ENCODE data around the gene RDH5.

DNA sequence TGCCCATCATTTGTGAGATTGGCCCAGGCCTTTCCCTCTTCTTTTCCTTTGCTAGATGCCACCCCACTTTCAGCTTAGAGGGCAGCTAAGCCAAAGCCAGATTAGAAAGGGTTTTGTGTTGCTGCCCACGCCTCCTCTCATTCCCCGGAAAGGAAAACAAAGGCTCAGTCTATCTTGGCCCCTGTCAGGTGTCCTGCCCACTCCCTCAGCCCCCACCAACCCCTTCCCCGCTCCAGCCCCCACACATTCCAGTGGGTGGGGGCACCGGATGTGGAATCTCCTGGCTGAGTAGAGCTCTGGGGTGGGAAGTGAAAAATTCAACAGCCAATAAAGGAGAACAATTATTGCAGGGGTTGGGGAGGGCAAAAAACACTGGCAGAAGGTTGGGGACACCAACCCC, 2.2 kb upstream of the RDH5 start:
- TF ChIP-seq POLR2A (IDR thresholded peaks at IDR 0.05; ENCODE audit: borderline replicate concordance, extremely low read depth, insufficient read depth, insufficient read length) = no peak
- TF ChIP-seq, protein P1, sequence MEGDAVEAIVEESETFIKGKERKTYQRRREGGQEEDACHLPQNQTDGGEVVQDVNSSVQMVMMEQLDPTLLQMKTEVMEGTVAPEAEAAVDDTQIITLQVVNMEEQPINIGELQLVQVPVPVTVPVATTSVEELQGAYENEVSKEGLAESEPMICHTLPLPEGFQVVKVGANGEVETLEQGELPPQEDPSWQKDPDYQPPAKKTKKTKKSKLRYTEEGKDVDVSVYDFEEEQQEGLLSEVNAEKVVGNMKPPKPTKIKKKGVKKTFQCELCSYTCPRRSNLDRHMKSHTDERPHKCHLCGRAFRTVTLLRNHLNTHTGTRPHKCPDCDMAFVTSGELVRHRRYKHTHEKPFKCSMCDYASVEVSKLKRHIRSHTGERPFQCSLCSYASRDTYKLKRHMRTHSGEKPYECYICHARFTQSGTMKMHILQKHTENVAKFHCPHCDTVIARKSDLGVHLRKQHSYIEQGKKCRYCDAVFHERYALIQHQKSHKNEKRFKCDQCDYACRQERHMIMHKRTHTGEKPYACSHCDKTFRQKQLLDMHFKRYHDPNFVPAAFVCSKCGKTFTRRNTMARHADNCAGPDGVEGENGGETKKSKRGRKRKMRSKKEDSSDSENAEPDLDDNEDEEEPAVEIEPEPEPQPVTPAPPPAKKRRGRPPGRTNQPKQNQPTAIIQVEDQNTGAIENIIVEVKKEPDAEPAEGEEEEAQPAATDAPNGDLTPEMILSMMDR (IDR thresholded peaks at IDR 0.05 in 2 of 3, conservative IDR thresholded peaks at IDR 0.05 in 1 of 3; ENCODE audit: borderline replicate concordance in 1 of 3, insufficient read depth in 1 of 3, low read depth in 2 of 3, low read length in 2 of 3) = no peak
- no peak for TF ChIP-seq RAD21 (IDR thresholded peaks at IDR 0.05; ENCODE audit: low read depth)
- TF ChIP-seq CEBPB (IDR thresholded peaks at IDR 0.05; ENCODE audit: low read depth) = no peak
- no peak for TF ChIP-seq POLR2AphosphoS5 (IDR thresholded peaks at IDR 0.05; ENCODE audit: low read depth, low read length)
- TF ChIP-seq, protein P2, sequence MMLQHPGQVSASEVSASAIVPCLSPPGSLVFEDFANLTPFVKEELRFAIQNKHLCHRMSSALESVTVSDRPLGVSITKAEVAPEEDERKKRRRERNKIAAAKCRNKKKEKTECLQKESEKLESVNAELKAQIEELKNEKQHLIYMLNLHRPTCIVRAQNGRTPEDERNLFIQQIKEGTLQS (IDR thresholded peaks at IDR 0.05) = no peak
- no peak for TF ChIP-seq TCF7L2 (IDR thresholded peaks at IDR 0.05; ENCODE audit: borderline replicate concordance, extremely low read depth, insufficient read depth, insufficient read length)
- TF ChIP-seq ZNF274 (IDR thresholded peaks at IDR 0.05; ENCODE audit: low read depth, low read length) = no peak
- TF ChIP-seq, protein P3, sequence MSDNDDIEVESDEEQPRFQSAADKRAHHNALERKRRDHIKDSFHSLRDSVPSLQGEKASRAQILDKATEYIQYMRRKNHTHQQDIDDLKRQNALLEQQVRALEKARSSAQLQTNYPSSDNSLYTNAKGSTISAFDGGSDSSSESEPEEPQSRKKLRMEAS (IDR thresholded peaks at IDR 0.05) = no peak
